Measurements from ENCODE around the gene SLC38A8. TPM values are rescaled to one million over a fixed set of nuclear protein-coding genes. Genes with fewer than 3 reads are reported as not detected.

Gene SLC38A8
- total and polyA plus RNA-seq, 12 donors, result 0.45 to 30.8 (median 3.2) TPM; not detected in 8

DNA sequence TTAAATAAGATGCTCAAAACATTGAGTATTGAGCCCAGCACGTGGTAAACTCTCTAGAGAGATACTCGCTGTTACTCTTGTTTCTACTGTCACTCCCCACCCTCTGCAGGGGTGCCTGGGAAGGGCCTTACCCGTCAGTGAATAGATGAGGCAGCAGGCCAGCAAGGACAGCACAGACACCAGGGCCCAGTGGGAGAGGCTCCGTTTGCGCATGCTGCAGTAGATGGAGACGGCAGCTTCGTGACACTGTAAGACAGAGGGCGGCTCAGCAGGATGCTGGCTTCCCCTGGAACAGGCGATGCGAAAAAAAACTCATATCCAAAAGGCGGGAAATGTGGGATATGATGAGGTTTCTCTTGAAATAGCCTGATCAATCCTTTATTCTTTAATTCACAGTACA is 20.0 kb downstream of the SLC38A8 start:
- DNase-seq, result no peak

DNA sequence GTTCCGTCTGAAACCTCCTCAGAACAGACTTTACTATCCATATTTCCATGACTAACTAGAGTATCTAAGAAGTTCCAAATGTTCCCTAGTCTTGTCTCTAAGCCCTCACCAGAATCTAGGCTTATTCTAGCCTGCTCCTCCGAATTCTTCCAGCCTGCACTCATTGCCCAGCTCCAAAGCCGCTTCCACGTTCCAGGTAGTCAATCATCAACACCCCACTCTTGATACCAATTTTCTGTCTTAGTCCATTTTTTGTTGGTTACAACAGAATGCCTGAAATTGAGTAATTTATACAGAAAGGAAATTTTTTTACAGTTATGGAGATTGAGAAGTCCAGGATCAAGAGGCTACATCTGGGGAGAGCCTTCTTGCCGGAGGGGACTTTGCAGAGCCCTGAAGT is 21.1 kb downstream of the SLC38A8 start:
- H3K27ac ChIP-seq, result no peak overlapping the region
- ATAC-seq (no peak), DNase-seq (no peak)
- H3K27me3 ChIP-seq, result peaks cover 0 to 17% (median 0%) of the 10 kb centered on the region in 7 donors
- no peak overlapping the region for H3K4me3 ChIP-seq
- TF ChIP-seq, protein P1, sequence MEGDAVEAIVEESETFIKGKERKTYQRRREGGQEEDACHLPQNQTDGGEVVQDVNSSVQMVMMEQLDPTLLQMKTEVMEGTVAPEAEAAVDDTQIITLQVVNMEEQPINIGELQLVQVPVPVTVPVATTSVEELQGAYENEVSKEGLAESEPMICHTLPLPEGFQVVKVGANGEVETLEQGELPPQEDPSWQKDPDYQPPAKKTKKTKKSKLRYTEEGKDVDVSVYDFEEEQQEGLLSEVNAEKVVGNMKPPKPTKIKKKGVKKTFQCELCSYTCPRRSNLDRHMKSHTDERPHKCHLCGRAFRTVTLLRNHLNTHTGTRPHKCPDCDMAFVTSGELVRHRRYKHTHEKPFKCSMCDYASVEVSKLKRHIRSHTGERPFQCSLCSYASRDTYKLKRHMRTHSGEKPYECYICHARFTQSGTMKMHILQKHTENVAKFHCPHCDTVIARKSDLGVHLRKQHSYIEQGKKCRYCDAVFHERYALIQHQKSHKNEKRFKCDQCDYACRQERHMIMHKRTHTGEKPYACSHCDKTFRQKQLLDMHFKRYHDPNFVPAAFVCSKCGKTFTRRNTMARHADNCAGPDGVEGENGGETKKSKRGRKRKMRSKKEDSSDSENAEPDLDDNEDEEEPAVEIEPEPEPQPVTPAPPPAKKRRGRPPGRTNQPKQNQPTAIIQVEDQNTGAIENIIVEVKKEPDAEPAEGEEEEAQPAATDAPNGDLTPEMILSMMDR (IDR thresholded peaks at IDR 0.05), result no peak
- no peaks in the 10 kb centered on the region for H3K36me3 ChIP-seq
- H3K9me3 ChIP-seq, result peaks cover 0 to 36% (median 3%) of the 10 kb centered on the region in 11 donors
- intact Hi-C loops (cut with DNase I), result no loop called here
- H3K4me1 ChIP-seq, result peaks cover 0 to 9% (median 0%) of the 10 kb centered on the region in 9 donors
- 73 to 86% methylated on average over 5 of the region's 5 CpGs for WGBS, 2 donors

More for the DNA sequence above, 20.0 kb downstream of the SLC38A8 start:
- peaks cover 0 to 36% (median 3%) of the 10 kb centered on the region in 11 donors for H3K9me3 ChIP-seq
- 64 to 71% methylated on average over 11 of the region's 11 CpGs for WGBS, 2 donors
- TF ChIP-seq, protein P1 (IDR thresholded peaks at IDR 0.05), result no peak
- H3K27me3 ChIP-seq, result peaks cover 0 to 28% (median 0%) of the 10 kb centered on the region in 7 donors
- intact Hi-C loops (cut with DNase I), result no loop called here
- H3K27ac ChIP-seq, result no peak overlapping the region
- ATAC-seq, result no peak
- peaks cover 0 to 9% (median 0%) of the 10 kb centered on the region in 9 donors for H3K4me1 ChIP-seq
- H3K4me3 ChIP-seq, result no peak overlapping the region
- H3K36me3 ChIP-seq, result no peaks in the 10 kb centered on the region

DNA sequence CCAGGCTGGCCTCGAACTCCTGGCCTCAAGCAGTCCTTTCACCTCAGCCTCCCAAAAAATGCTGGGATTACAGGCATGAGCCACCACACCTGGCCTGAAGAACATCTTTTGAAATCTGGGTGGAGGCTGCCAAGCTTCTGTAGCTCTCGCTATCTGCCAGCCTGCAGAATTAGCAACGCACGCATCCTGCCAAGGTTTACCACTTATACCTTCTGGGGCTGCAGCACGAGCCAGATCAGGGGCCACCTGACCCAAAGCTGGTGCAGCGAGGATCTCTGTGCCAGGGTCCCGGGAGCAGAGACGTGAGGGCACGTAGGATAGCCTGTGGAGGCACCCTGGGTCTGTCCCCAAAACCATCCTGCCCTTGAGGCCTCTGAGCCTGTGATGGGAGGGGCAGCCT is 22.2 kb downstream of the SLC38A8 start:
- intact Hi-C loops (cut with DNase I), result no loop called here
- ATAC-seq, result peak in 6 of 8 donors; percentile 49 to 78 (median 59)
- H3K36me3 ChIP-seq, result no peaks in the 10 kb centered on the region
- 51 to 59% methylated on average over 9 of the region's 9 CpGs for WGBS, 2 donors
- peaks cover 0 to 11% (median 0%) of the 10 kb centered on the region in 7 donors for H3K27me3 ChIP-seq
- peaks cover 0 to 9% (median 0%) of the 10 kb centered on the region in 9 donors for H3K4me1 ChIP-seq
- no peak overlapping the region for H3K27ac ChIP-seq
- H3K9me3 ChIP-seq, result peaks cover 0 to 36% (median 3%) of the 10 kb centered on the region in 11 donors
- TF ChIP-seq, protein P1 (IDR thresholded peaks at IDR 0.05), result no peak
- no peak overlapping the region for H3K4me3 ChIP-seq
- peak in 1 of 2 donors; percentile 41 for DNase-seq

DNA sequence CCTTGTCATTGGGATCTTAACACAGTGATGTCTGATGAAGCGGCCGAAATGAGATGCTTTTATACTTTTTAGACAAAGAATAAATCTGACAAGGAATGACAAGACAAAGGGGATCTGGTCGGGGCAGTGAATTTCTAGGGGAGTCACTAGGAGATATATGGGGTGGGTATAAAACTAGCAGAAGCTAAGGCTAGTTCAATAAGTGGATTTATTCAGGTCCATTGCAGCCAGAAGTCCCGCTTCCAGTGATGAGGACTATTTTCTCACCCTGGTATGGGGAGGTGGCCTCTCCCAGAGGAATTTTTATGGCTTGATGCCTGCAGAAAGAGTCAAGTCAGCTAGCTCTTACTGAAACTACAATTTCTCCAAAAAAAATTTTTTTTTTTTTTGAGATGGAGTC is 23.9 kb downstream of the SLC38A8 start:
- ATAC-seq (no peak), DNase-seq (no peak)
- Histone ChIP-seq H3K27me3 (peaks cover 0 to 8% (median 0%) of the 10 kb centered on the region in 7 donors), H3K4me1 (peaks cover 0 to 9% (median 0%) of the 10 kb centered on the region in 9 donors), H3K4me3 (no peak overlapping the region), H3K27ac (no peak overlapping the region), H3K9me3 (peaks cover 0 to 36% (median 3%) of the 10 kb centered on the region in 11 donors), H3K36me3 (no peaks in the 10 kb centered on the region)
- WGBS, 2 donors, result 88 to 89% methylated on average over 4 of the region's 4 CpGs
- intact Hi-C loops (cut with DNase I), result no loop called here
- TF ChIP-seq, protein P1 (IDR thresholded peaks at IDR 0.05), result no peak
